Left lobe of liver (tissue), 1 donor: ENCODE measurements around the gene ST6GALNAC4. TPM values are rescaled to one million over a fixed set of nuclear protein-coding genes. Genes with fewer than 3 reads are reported as not detected.

Experiments used
- total RNA-seq: library from RNA; stranded (reverse); gene quantifications from one replicate; pipeline ENCODE4 v1.2.1, GENCODE V29; 2021
- donor health status: DM: no; HTN: yes; CAD: no.

ST6GALNAC4 gene
- total RNA-seq, 1 donor from 2014 or later = 5.9 TPM

Other genes with a start within 250 kb of the ST6GALNAC4 start
- not detected for gene CFAP157, start 210.1 kb downstream of the ST6GALNAC4 start, total RNA-seq
- 10.8 TPM for gene PTRH1, start 201.4 kb downstream of the ST6GALNAC4 start, total RNA-seq
- not detected for gene TTC16, start 201.0 kb downstream of the ST6GALNAC4 start, total RNA-seq
- gene TOR2A, start 181.7 kb downstream of the ST6GALNAC4 start, total RNA-seq = 7.4 TPM
- gene SH2D3C, start 138.4 kb downstream of the ST6GALNAC4 start, total RNA-seq = 3.4 TPM
- 55.5 TPM for gene CDK9, start 131.0 kb downstream of the ST6GALNAC4 start, total RNA-seq
- 82.9 TPM for gene FPGS, start 114.2 kb downstream of the ST6GALNAC4 start, total RNA-seq
- 34.1 TPM for gene ENG, start 62.4 kb downstream of the ST6GALNAC4 start, total RNA-seq
- gene AK1, start 39.4 kb downstream of the ST6GALNAC4 start, total RNA-seq = 42.6 TPM
- gene ST6GALNAC6, start 17.4 kb downstream of the ST6GALNAC4 start, total RNA-seq = 35.2 TPM
- 0.40 TPM for gene PIP5KL1, start 13.7 kb upstream of the ST6GALNAC4 start, total RNA-seq
- 12.4 TPM for gene DPM2, start 20.8 kb upstream of the ST6GALNAC4 start, total RNA-seq
- 42.5 TPM for gene EEIG1, start 63.9 kb upstream of the ST6GALNAC4 start, total RNA-seq
- 6.3 TPM for gene NAIF1, start 150.3 kb upstream of the ST6GALNAC4 start, total RNA-seq
- gene SLC25A25, start 151.2 kb upstream of the ST6GALNAC4 start, total RNA-seq = 76.9 TPM
- gene PTGES2, start 210.7 kb upstream of the ST6GALNAC4 start, total RNA-seq = 35.8 TPM
- gene LCN2, start 232.4 kb upstream of the ST6GALNAC4 start, total RNA-seq = 2.7 TPM
- 20.8 TPM for gene BBLN, start 243.2 kb upstream of the ST6GALNAC4 start, total RNA-seq